PC-3 (cell line): ENCODE results near the gene NPHS2. TPM values are rescaled to one million over a fixed set of nuclear protein-coding genes. Genes with fewer than 3 reads are reported as not detected.

Experiments
- ATAC-seq: fragments of 200-7000 bp; cut with Tn5 transposase; 2 replicates; pipeline ENCODE4 v1.9.1; 2020; ENCODE audit warnings: mild to moderate bottlenecking, moderate library complexity
- Bru-seq: library from RNA; stranded (reverse); fragments of 400-500 nt; gene quantifications from one replicate; lab custom pipeline; 2021; lab: Mats Ljungman, UMichigan
- BruChase-seq, 2 experiments: library from RNA; stranded (reverse); fragments of 400-500 nt; gene quantifications; one replicate each; lab custom pipeline; 2021; lab: Mats Ljungman, UMichigan
- BruUV-seq: library from RNA; stranded (reverse); fragments of 400-500 nt; replicated peaks from 2 replicates; lab custom pipeline; 2021; lab: Mats Ljungman, UMichigan
- CTCF ChIA-PET: fragments of 300-600 bp; sonication (Branson Sonifier 250); formaldehyde crosslinking; loops from one replicate; lab custom pipeline; 2022; ENCODE audit warnings: antibody characterized with exemption; lab: Charles Lee
- POLR2A ChIA-PET: fragments of 300-600 bp; sonication (Branson Sonifier 250); formaldehyde crosslinking; loops from one replicate; lab custom pipeline; 2022; ENCODE audit warnings: antibody characterized with exemption; ENCODE audit not compliant: unreplicated experiment; lab: Charles Lee
- DNase-seq: peaks from one replicate; pipeline ENCODE4 v3.0.0-alpha.2; 2015
- H2AFZ ChIP-seq: fragments of 300-600 bp; sonication (generic); 2 replicates; pipeline ENCODE4 v1.6.0; 2016; ENCODE audit warnings: antibody characterized with exemption, low read length
- H3F3A ChIP-seq: fragments of 300-600 bp; sonication (generic); one replicate; pipeline ENCODE4 v1.6.0; 2017; ENCODE audit warnings: antibody characterized with exemption, low read length, control low read depth, mild to moderate bottlenecking; ENCODE audit not compliant: unreplicated experiment
- H3K27ac ChIP-seq: fragments of 300-600 bp; sonication (generic); 2 replicates; pipeline ENCODE4 v1.5.1; 2016; ENCODE audit warnings: mild to moderate bottlenecking, low read length
- H3K27me3 ChIP-seq: fragments of 300-600 bp; sonication (generic); 2 replicates; pipeline ENCODE4 v1.6.1; 2016; ENCODE audit warnings: low read length, mixed read lengths
- H3K36me3 ChIP-seq: fragments of 300-600 bp; sonication (generic); 2 replicates; pipeline ENCODE4 v1.6.1; 2016; ENCODE audit warnings: low read depth, mixed run types, low read length, mixed read lengths
- H3K4me1 ChIP-seq: fragments of 300-600 bp; sonication (generic); 2 replicates; pipeline ENCODE4 v1.5.1; 2016; ENCODE audit warnings: low read length; ENCODE audit not compliant: insufficient read depth
- H3K4me2 ChIP-seq: fragments of 300-600 bp; sonication (generic); 2 replicates; pipeline ENCODE4 v1.6.0; 2016; ENCODE audit warnings: low read length
- H3K4me3 ChIP-seq: fragments of 300-600 bp; sonication (generic); 2 replicates; pipeline ENCODE4 v1.5.1; 2016; ENCODE audit warnings: mild to moderate bottlenecking, low read length, mixed read lengths
- H3K79me2 ChIP-seq: fragments of 300-600 bp; sonication (generic); 2 replicates; pipeline ENCODE4 v1.6.1; 2017; ENCODE audit warnings: low read length, mixed read lengths
- H3K9ac ChIP-seq: fragments of 300-600 bp; sonication (generic); 2 replicates; pipeline ENCODE4 v1.6.0; 2016; ENCODE audit warnings: mild to moderate bottlenecking, low read length
- H3K9me2 ChIP-seq: fragments of 300-600 bp; sonication (generic); replicated peaks from 2 replicates; pipeline ENCODE4 v1.6.1; 2016; ENCODE audit warnings: mixed run types, low read length, mixed read lengths
- H3K9me3 ChIP-seq: fragments of 300-600 bp; sonication (generic); 2 replicates; pipeline ENCODE4 v1.6.1; 2016; ENCODE audit warnings: low read length, mixed read lengths
- H4K20me1 ChIP-seq: fragments of 300-600 bp; sonication (generic); 2 replicates; pipeline ENCODE4 v1.6.1; 2016; ENCODE audit warnings: low read length, mixed read lengths
- CTCF ChIP-seq: fragments of 300-600 bp; sonication (generic); conservative IDR thresholded peaks from 2 replicates; pipeline ENCODE4 v1.5.1; 2017; ENCODE audit warnings: antibody characterized with exemption, low read depth, mild to moderate bottlenecking, low read length
- EZH2 ChIP-seq: fragments of 300-600 bp; sonication (generic); IDR thresholded peaks from one replicate; pipeline ENCODE4 v1.6.1; 2017; ENCODE audit warnings: antibody characterized with exemption, mild to moderate bottlenecking, low read length; ENCODE audit not compliant: unreplicated experiment
- EZH2phosphoT487 ChIP-seq: fragments of 300-600 bp; sonication (generic); IDR thresholded peaks from 2 replicates; pipeline ENCODE4 v1.6.1; 2018; ENCODE audit warnings: mild to moderate bottlenecking, antibody characterized with exemption, low read length, borderline replicate concordance
- intact Hi-C: fragments of 100-400 bp; cut with micrococcal nuclease; formaldehyde crosslinking; loops from 2 replicates; pipeline ENCODE4 v1.9.0; 2023
- long read RNA-seq: library from polyadenylated mRNA; unstranded; transcript quantifications from one replicate; pipeline ENCODE4 v2.0.0, GENCODE V29; 2021; ENCODE audit not compliant: unreplicated experiment
- total RNA-seq: library from RNA; depleted of rRNA; stranded (reverse); fragments of >200 nt; gene quantifications from 2 replicates; pipeline ENCODE4 v1.2.3, GENCODE V29; 2014; rRNA removed

NPHS2 gene
- total RNA-seq: not detected in 2 replicates
- Bru-seq, nascent RNA: not detected
- BruChase-seq, experiment 1, labeled RNA remaining after a 6-hour chase: percentile 2 among the genes with signal in this experiment
- percentile 4 among the genes with signal in this experiment for BruChase-seq, experiment 2, labeled RNA remaining after a 2-hour chase
- long read RNA-seq: 0 reads

GRCh38 chr1:179575497-179576314 lies at the start of gene NPHS2:
Gene NPHS2 (minus strand): TSS chr1:179575948. CDS start chr1:179575864, 84 bp downstream.
- H3K9me3 ChIP-seq: no peaks in the 10 kb centered on the region
- no peaks in the 10 kb centered on the region for H3K79me2 ChIP-seq
- DNase-seq (no peak), ATAC-seq (no peak)
- BruUV-seq: no TSS peak
- no peak within 1 kb of the TSS for H3K27ac ChIP-seq
- CTCF ChIA-PET: no interaction called here
- TF ChIP-seq EZH2phosphoT487 (no peak), EZH2 (no peak), CTCF (no peak)
- no peak within 1 kb of the TSS for H2AFZ ChIP-seq
- no peak within 1 kb of the TSS for H3K4me3 ChIP-seq
- no peaks in the 10 kb centered on the region for H3K9me2 ChIP-seq
- intact Hi-C loops: no loop called here
- POLR2A ChIA-PET: no interaction called here
- H3K36me3 ChIP-seq: no peaks in the 10 kb centered on the region
- H4K20me1 ChIP-seq: no peaks in the 10 kb centered on the region
- no peak within 1 kb of the TSS for H3K4me2 ChIP-seq
- no peak within 1 kb of the TSS for H3K9ac ChIP-seq
- H3F3A ChIP-seq: no peaks in the 10 kb centered on the region
- H3K4me1 ChIP-seq: no peaks in the 10 kb centered on the region
- peaks cover 28% of the 10 kb centered on the region for H3K27me3 ChIP-seq

DNA sequence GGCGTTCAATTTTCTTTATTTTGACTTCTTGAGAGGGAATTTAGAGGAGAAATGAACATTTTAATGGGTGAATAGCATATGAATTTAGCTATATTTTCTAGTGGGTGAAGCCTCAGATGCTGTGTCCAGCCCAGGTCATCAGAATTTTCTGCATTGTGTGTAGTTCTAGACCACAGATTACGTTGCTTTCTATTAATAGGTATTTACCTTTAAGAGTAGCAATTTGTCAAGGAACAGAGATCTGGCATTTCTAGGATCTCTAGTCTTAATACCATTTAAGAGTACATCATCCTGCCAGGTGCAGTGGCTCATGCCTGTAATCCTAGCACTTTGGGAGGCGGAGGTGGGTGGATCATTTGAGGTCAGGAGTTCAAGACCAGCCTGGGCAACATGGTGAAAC lies 36.6 kb upstream of the NPHS2 start:
- Histone ChIP-seq H3K79me2 (no peaks in the 10 kb centered on the region), H2AFZ (no peak overlapping the region), H3K27me3 (peaks cover 16% of the 10 kb centered on the region), H3K9ac (no peak overlapping the region), H3K36me3 (no peaks in the 10 kb centered on the region), H3K4me1 (no peaks in the 10 kb centered on the region), H3K9me2 (no peaks in the 10 kb centered on the region), H4K20me1 (no peaks in the 10 kb centered on the region), H3K27ac (no peak overlapping the region), H3K4me2 (no peak overlapping the region), H3F3A (no peaks in the 10 kb centered on the region), H3K9me3 (no peaks in the 10 kb centered on the region), H3K4me3 (no peak overlapping the region)
- BruUV-seq: no TSS peak
- DNase-seq (no peak), ATAC-seq (no peak)
- no peak for TF ChIP-seq EZH2
- no peak for TF ChIP-seq CTCF
- TF ChIP-seq EZH2phosphoT487: no peak
- intact Hi-C loops: no loop called here
- CTCF ChIA-PET: interaction anchor here (0.6 kb wide), 1 partner anchor 203 kb away, joined by 3 read pairs; no protein-coding TSS in a partner anchor
- POLR2A ChIA-PET: no interaction called here

DNA sequence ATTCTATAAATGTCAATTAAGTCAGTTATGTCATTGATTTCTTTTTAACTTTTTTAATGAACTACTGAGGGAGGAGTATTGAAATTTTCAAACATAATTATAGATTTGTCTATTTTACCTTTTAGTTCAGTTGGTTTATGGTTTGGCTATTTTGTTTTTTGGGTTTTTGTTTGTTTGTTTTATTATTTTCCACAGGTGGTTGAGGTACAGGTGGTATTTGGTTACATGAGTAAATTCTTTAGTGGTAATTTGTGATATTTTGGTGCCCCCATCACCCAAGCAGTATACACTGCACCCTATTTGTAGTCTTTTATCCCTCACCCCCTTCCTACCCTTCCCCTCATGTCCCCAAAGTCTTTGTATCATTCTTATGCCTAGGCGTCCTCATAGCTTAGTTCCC lies 25.3 kb upstream of the NPHS2 start:
- no peaks in the 10 kb centered on the region for H3F3A ChIP-seq
- no peak for DNase-seq
- no peak overlapping the region for H3K4me3 ChIP-seq
- H3K4me1 ChIP-seq: no peaks in the 10 kb centered on the region
- H3K27ac ChIP-seq: no peak overlapping the region
- no peaks in the 10 kb centered on the region for H3K79me2 ChIP-seq
- no peaks in the 10 kb centered on the region for H3K36me3 ChIP-seq
- ChIA-PET CTCF (no interaction called here), POLR2A (no interaction called here)
- H3K9me3 ChIP-seq: no peaks in the 10 kb centered on the region
- intact Hi-C loops: no loop called here
- no peak overlapping the region for H3K4me2 ChIP-seq
- no TSS peak for BruUV-seq
- no peaks in the 10 kb centered on the region for H4K20me1 ChIP-seq
- no peak overlapping the region for H2AFZ ChIP-seq
- peaks cover 9% of the 10 kb centered on the region; the same call in 1 of the 2 replicates for H3K27me3 ChIP-seq
- H3K9ac ChIP-seq: no peak overlapping the region
- no peaks in the 10 kb centered on the region for H3K9me2 ChIP-seq
- no peak for TF ChIP-seq CTCF
- no peak for TF ChIP-seq EZH2
- no peak for TF ChIP-seq EZH2phosphoT487
- no peak for ATAC-seq
